OCI-LY1 (cell line): ENCODE results near the gene NR2F1.

ENCODE experiments used
- H2AFZ ChIP-seq: fragments of 200-600 bp; sonication (generic), shearing (Covaris generic); 2 replicates; pipeline ENCODE4 v1.6.0; 2014; ENCODE audit warnings: antibody characterized with exemption, mild to moderate bottlenecking, low read length
- H3F3A ChIP-seq: fragments of 200-600 bp; sonication (generic), shearing (Covaris generic); 2 replicates; pipeline ENCODE4 v1.6.0; 2014; ENCODE audit warnings: mild to moderate bottlenecking, antibody characterized with exemption, low read length, moderate library complexity; ENCODE audit not compliant: insufficient read depth
- H3K27ac ChIP-seq: fragments of 200-600 bp; sonication (generic); 2 replicates; pipeline ENCODE4 v1.5.1; 2014; ENCODE audit warnings: low read length, mixed run types, mild to moderate bottlenecking, low read depth; ENCODE audit not compliant: poor library complexity, severe bottlenecking
- H3K27me3 ChIP-seq: fragments of 200-600 bp; sonication (generic); 2 replicates; pipeline ENCODE4 v1.6.0; 2014; ENCODE audit warnings: antibody characterized with exemption, mild to moderate bottlenecking, low read length, moderate library complexity; ENCODE audit not compliant: insufficient read depth
- H3K36me3 ChIP-seq: fragments of 200-600 bp; sonication (generic); 2 replicates; pipeline ENCODE4 v1.6.1; 2014; ENCODE audit warnings: mild to moderate bottlenecking, antibody characterized with exemption, low read length, moderate library complexity, mixed read lengths; ENCODE audit not compliant: insufficient read depth
- H3K4me1 ChIP-seq: fragments of 200-600 bp; sonication (generic); 2 replicates; pipeline ENCODE4 v1.5.1; 2014; ENCODE audit warnings: mild to moderate bottlenecking, low read length, moderate library complexity; ENCODE audit not compliant: insufficient read depth, severe bottlenecking
- H3K4me2 ChIP-seq: fragments of 200-600 bp; sonication (generic), shearing (Covaris generic); 2 replicates; pipeline ENCODE4 v1.6.1; 2014; ENCODE audit warnings: low read length
- H3K4me3 ChIP-seq: fragments of 200-600 bp; sonication (generic); 2 replicates; pipeline ENCODE4 v1.5.1; 2014; ENCODE audit warnings: low read length, low read depth, mild to moderate bottlenecking, mixed read lengths; ENCODE audit not compliant: poor library complexity, severe bottlenecking
- H3K79me2 ChIP-seq: fragments of 200-600 bp; shearing (Covaris generic); 2 replicates; pipeline ENCODE4 v1.6.1; 2016; ENCODE audit warnings: mixed run types, low read length, mixed read lengths; ENCODE audit not compliant: insufficient read depth
- H3K9ac ChIP-seq: fragments of 200-600 bp; sonication (generic), shearing (Covaris generic); 2 replicates; pipeline ENCODE4 v1.6.1; 2014; ENCODE audit warnings: mild to moderate bottlenecking, low read length, mixed read lengths
- H3K9me2 ChIP-seq: fragments of 200-600 bp; sonication (generic), shearing (Covaris generic); 2 replicates; pipeline ENCODE4 v1.6.1; 2014; ENCODE audit warnings: low read depth, mild to moderate bottlenecking, low read length, mixed read lengths
- H3K9me3 ChIP-seq: fragments of 200-600 bp; shearing (Covaris generic); 2 replicates; pipeline ENCODE4 v1.6.1; 2014; ENCODE audit warnings: low read length, mixed read lengths
- H4K20me1 ChIP-seq: fragments of 200-600 bp; sonication (generic), shearing (Covaris generic); 2 replicates; pipeline ENCODE4 v1.6.0; 2016; ENCODE audit warnings: mild to moderate bottlenecking, low read length; ENCODE audit not compliant: insufficient read depth
- EZH2 ChIP-seq: fragments of 200-600 bp; sonication (generic), shearing (Covaris generic); IDR thresholded peaks from 2 replicates; pipeline ENCODE4 v1.8.0; 2017; ENCODE audit warnings: borderline replicate concordance, mixed run types, mild to moderate bottlenecking, antibody characterized with exemption, low read length, moderate library complexity, mixed read lengths
- TF ChIP-seq, protein P1 (sequence below): fragments of 200-600 bp; sonication (generic), shearing (Covaris generic); IDR thresholded peaks from 2 replicates; pipeline ENCODE4 v1.5.1; 2017; ENCODE audit warnings: mild to moderate bottlenecking, antibody characterized with exemption, low read length, moderate library complexity, mixed read lengths

NR2F1 gene

DNA sequence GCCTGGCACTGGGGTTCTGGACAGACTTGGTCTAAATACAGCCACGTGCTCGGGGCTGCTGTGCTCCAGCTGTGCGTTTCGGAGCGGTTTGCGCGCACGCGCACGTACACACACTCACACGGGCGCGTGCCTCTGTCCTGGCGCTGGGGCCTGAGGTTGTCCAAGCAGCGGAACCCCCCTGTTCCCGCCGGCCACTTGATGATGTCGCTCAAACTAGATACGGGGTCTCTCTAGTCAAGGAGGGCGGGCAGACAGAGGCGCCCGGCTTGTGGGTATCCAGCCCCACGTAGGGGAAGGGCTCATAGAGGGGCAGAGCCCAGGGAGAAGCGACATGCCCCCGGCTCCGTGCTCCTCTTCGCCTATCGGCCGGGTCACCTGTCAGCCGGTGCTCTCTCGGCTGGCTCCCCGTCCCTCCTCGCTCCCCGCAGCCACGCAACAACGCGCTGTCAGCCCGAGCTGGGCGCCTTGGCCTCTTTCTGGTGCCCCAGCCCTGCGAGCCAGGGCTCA, 10.9 kb upstream of the NR2F1 start:
- H3K4me3 ChIP-seq, result no peak overlapping the region
- no peak overlapping the region for H3K4me2 ChIP-seq
- no peaks in the 10 kb centered on the region for H3K27me3 ChIP-seq
- no peaks in the 10 kb centered on the region for H3K9me3 ChIP-seq
- H3K79me2 ChIP-seq, result no peaks in the 10 kb centered on the region
- no peaks in the 10 kb centered on the region for H3K36me3 ChIP-seq
- H4K20me1 ChIP-seq, result no peaks in the 10 kb centered on the region
- no peaks in the 10 kb centered on the region for H3K9me2 ChIP-seq
- H3K4me1 ChIP-seq, result no peaks in the 10 kb centered on the region
- H3K9ac ChIP-seq, result no peak overlapping the region
- H3F3A ChIP-seq, result no peaks in the 10 kb centered on the region
- no peak overlapping the region for H2AFZ ChIP-seq
- no peak overlapping the region for H3K27ac ChIP-seq
- TF ChIP-seq, protein P1, sequence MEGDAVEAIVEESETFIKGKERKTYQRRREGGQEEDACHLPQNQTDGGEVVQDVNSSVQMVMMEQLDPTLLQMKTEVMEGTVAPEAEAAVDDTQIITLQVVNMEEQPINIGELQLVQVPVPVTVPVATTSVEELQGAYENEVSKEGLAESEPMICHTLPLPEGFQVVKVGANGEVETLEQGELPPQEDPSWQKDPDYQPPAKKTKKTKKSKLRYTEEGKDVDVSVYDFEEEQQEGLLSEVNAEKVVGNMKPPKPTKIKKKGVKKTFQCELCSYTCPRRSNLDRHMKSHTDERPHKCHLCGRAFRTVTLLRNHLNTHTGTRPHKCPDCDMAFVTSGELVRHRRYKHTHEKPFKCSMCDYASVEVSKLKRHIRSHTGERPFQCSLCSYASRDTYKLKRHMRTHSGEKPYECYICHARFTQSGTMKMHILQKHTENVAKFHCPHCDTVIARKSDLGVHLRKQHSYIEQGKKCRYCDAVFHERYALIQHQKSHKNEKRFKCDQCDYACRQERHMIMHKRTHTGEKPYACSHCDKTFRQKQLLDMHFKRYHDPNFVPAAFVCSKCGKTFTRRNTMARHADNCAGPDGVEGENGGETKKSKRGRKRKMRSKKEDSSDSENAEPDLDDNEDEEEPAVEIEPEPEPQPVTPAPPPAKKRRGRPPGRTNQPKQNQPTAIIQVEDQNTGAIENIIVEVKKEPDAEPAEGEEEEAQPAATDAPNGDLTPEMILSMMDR, result no peak
- no peak for TF ChIP-seq EZH2

DNA sequence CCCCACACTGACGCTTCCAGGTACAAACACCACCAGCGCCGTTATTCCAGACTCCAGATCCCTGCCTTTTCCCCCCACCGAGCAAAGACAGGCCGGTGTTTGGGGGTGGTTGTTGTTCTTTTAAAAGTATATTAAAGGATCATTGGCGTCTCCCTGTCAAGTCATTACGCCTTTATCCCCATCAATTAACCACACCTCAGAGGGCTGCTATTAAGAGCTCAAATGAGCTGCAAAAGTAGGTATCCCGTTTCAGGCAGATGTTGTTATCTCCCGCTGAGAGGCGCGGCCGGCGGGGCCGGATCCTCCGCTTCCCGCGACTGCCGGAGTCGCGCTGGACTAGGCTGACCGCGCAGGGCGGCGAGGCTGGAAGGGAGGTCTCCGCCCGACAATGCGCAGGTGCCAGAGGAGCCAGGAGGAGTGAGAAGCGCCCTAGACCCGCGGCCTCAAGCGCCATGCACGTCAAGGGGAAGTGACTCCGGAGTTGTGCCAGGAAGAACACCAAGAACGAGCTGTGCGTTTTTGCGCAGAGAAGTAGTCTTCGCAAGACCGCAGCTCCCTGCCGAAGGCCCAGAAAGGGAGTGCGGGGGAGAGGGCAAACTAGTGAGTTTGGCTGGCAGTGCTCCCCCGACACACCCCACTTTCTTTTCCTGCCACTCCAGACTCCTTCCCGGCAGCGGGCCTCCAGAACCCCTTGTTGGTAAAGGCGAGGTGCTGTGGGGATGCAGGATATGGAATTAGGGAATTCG, 10.2 kb upstream of the NR2F1 start:
- H3K79me2 ChIP-seq, result no peaks in the 10 kb centered on the region
- no peak overlapping the region for H3K4me3 ChIP-seq
- no peaks in the 10 kb centered on the region for H3K36me3 ChIP-seq
- TF ChIP-seq EZH2, result no peak
- TF ChIP-seq, protein P1, result no peak
- H3K27ac ChIP-seq, result no peak overlapping the region
- H3K9ac ChIP-seq, result no peak overlapping the region
- no peaks in the 10 kb centered on the region for H3K9me2 ChIP-seq
- H3K4me2 ChIP-seq, result no peak overlapping the region
- H3K4me1 ChIP-seq, result no peaks in the 10 kb centered on the region
- H3K9me3 ChIP-seq, result no peaks in the 10 kb centered on the region
- H3K27me3 ChIP-seq, result no peaks in the 10 kb centered on the region
- no peaks in the 10 kb centered on the region for H4K20me1 ChIP-seq
- no peaks in the 10 kb centered on the region for H3F3A ChIP-seq
- no peak overlapping the region for H2AFZ ChIP-seq

DNA sequence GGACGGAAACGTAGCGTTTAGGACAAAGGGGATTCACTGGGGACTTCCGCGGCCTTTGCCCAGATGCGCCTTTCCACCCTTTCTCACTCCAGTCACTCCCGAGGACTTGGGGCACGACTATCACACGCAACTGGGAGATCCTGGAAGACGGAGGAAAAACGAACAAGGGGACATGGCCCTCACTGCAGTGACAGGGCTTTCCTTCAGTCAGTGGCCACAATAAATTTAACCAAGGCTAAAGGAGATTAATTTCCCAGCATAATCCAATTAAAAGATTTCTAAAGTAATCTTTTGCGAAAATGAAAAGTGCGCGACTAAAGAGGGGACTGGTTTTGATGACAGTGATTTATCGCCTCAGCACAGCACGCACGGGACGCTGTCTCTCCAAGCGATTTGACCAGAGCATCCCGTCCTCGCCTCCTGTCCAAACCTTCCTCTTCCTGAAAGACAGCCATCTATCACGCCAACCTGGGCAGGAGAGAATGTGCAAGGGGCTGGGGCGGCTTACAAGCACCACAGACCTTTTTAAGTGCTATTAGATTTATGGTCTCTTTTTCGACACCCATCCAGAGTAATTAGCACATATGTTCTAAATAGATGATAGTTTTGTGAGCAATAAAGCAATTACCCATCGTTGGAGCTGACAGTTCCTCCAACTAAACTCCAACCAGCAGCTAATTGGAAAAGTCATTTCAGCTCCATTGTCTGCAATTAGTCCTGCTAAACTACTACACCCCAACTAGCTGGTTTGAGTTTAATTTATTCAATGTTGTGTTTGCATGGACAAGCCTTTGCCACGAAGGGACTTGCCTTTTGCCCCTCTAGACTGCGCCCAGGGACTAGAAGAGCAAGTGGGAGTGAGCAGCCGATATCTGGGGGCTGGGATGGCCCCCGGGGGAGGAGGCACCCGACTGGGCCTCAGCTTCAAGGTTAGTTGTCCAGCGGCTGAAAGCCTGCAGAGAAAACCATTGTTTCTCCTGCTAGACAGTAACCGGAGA, 9.4 kb upstream of the NR2F1 start:
- no peak overlapping the region for H3K9ac ChIP-seq
- no peak overlapping the region for H3K4me2 ChIP-seq
- no peaks in the 10 kb centered on the region for H3K79me2 ChIP-seq
- H3F3A ChIP-seq, result no peaks in the 10 kb centered on the region
- no peaks in the 10 kb centered on the region for H3K9me2 ChIP-seq
- H4K20me1 ChIP-seq, result no peaks in the 10 kb centered on the region
- no peak overlapping the region for H3K27ac ChIP-seq
- no peak overlapping the region for H2AFZ ChIP-seq
- no peak for TF ChIP-seq EZH2
- TF ChIP-seq, protein P1, result no peak
- H3K9me3 ChIP-seq, result no peaks in the 10 kb centered on the region
- no peak overlapping the region for H3K4me3 ChIP-seq
- H3K27me3 ChIP-seq, result no peaks in the 10 kb centered on the region
- H3K36me3 ChIP-seq, result no peaks in the 10 kb centered on the region
- H3K4me1 ChIP-seq, result no peaks in the 10 kb centered on the region
